BJ (cell line): ENCODE data around the gene SCP2. TPM values are rescaled to one million over a fixed set of nuclear protein-coding genes. Genes with fewer than 3 reads are reported as not detected.

Experiments used
- CTCF ChIA-PET: fragments of 350-600 bp; formaldehyde crosslinking; extraction: SDS; loops from one replicate; lab custom pipeline; 2021; ENCODE audit warnings: antibody characterized with exemption, inconsistent platforms; lab: Yijun Ruan, JAX
- POLR2A ChIA-PET: fragments of 300-600 bp; sonication (Branson Sonifier 250); formaldehyde crosslinking; extraction: SDS; loops from one replicate; lab custom pipeline; 2021; ENCODE audit warnings: antibody characterized with exemption; lab: Charles Lee
- DNase-seq: peaks from one replicate; pipeline ENCODE4 v3.0.0-alpha.2; 2011; ENCODE audit warnings: low read depth
- H3K27me3 ChIP-seq: 2 replicates; pipeline ENCODE4 v1.6.0; 2011; ENCODE audit warnings: low read length; ENCODE audit not compliant: control insufficient read depth, insufficient read depth
- H3K36me3 ChIP-seq: 2 replicates; pipeline ENCODE4 v1.5.1; 2011; ENCODE audit warnings: low read length; ENCODE audit not compliant: control insufficient read depth, insufficient read depth
- H3K4me3 ChIP-seq: 2 replicates; pipeline ENCODE4 v1.5.1; 2011; ENCODE audit warnings: low read depth, mild to moderate bottlenecking, control low read depth, low read length
- CTCF ChIP-seq: IDR thresholded peaks from 2 replicates; pipeline ENCODE4 v1.5.1; 2011; ENCODE audit warnings: low read depth, mild to moderate bottlenecking, control low read depth, inconsistent platforms, low read length, moderate library complexity; ENCODE audit not compliant: insufficient read depth
- polyA plus RNA-seq: library from polyadenylated mRNA; depleted of rRNA; stranded (reverse); fragments of >200 nt; gene quantifications from 2 replicates; pipeline ENCODE4 v1.2.3, GENCODE V29; 2011

The SCP2 gene
- polyA plus RNA-seq, 1 experiment, result 50.0 TPM

GRCh38 chr1:52916241-52916975 is 10.7 kb upstream of the SCP2 start:
- POLR2A ChIA-PET, result no interaction called here
- Histone ChIP-seq H3K27me3 (no peaks in the 10 kb centered on the region), H3K36me3 (peaks cover 2% of the 10 kb centered on the region), H3K4me3 (no peak overlapping the region)
- no peak for DNase-seq
- TF ChIP-seq CTCF, result no peak
- CTCF ChIA-PET, result no interaction called here

- H3K4me3 ChIP-seq, result no peak overlapping the region
- H3K36me3 ChIP-seq, result no peaks in the 10 kb centered on the region; the same call in 1 of the 2 replicates
- POLR2A ChIA-PET, result no interaction called here
- TF ChIP-seq CTCF, result no peak
- H3K27me3 ChIP-seq, result no peaks in the 10 kb centered on the region
- CTCF ChIA-PET, result interaction anchor here (0.6 to 0.7 kb wide), 2 partner anchors 11 to 16 kb away, joined by 3 read pairs; no protein-coding TSS in a partner anchor
- DNase-seq, result no peak
These were observed 9.9 kb upstream of the SCP2 start for GRCh38 chr1:52917156-52917555.

- ChIA-PET POLR2A (no interaction called here), CTCF (interaction anchor here (0.6 to 1.7 kb wide), 3 partner anchors 12 to 268 kb away, joined by 3 to 5 read pairs (median 3); no protein-coding TSS in a partner anchor)
- Histone ChIP-seq H3K4me3 (no peak overlapping the region), H3K27me3 (no peaks in the 10 kb centered on the region), H3K36me3 (no peaks in the 10 kb centered on the region; the same call in 1 of the 2 replicates)
- no peak for DNase-seq
- TF ChIP-seq CTCF, result no peak
These were observed 9.5 kb upstream of the SCP2 start for GRCh38 chr1:52917581-52917980.

GRCh38 chr1:52918201-52918600 is 8.9 kb upstream of the SCP2 start:
- TF ChIP-seq CTCF, result no peak
- no peaks in the 10 kb centered on the region for H3K27me3 ChIP-seq
- ChIA-PET POLR2A (no interaction called here), CTCF (interaction anchor here (1.0 to 1.7 kb wide), 2 partner anchors 15 to 267 kb away, joined by 4 to 5 read pairs; no protein-coding TSS in a partner anchor)
- no peaks in the 10 kb centered on the region; the same call in 1 of the 2 replicates for H3K36me3 ChIP-seq
- no peak for DNase-seq
- no peak overlapping the region for H3K4me3 ChIP-seq

GRCh38 chr1:52919051-52919722 is 7.9 kb upstream of the SCP2 start:
- no peak for DNase-seq
- no peaks in the 10 kb centered on the region for H3K27me3 ChIP-seq
- TF ChIP-seq CTCF, result no peak
- CTCF ChIA-PET, result interaction anchor here (1.0 to 1.7 kb wide), 3 partner anchors 16 to 266 kb away, joined by 3 to 5 read pairs (median 4); no protein-coding TSS in a partner anchor
- H3K36me3 ChIP-seq, result no peaks in the 10 kb centered on the region; the same call in 1 of the 2 replicates
- POLR2A ChIA-PET, result no interaction called here
- no peak overlapping the region for H3K4me3 ChIP-seq
